GM19328 (cell line): ENCODE results near the gene ITGBL1.

Experiments used
- ATAC-seq: cut with Tn5 transposase; IDR thresholded peaks from one replicate; pipeline ENCODE4 v1.9.1; 2021; ENCODE audit warnings: mild to moderate bottlenecking, moderate library complexity; ENCODE audit not compliant: unreplicated experiment

The ITGBL1 gene

DNA sequence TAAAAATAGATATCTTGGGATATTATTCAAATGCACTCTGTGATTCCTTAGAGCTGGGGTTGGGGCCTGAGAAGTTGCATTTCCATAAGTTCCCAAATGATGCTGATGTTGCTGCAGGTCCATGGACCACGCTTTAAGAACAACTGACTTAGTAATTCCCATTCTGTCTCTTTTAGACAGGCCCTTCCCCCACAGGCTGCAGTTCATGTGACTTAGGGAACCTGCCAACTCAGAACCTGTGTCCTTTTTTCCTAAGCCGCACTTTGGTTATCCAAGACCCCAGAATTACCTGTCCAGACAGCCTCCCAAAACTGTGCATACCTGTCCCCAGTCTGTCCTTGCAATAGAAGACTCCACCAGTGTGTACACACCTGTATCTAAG lies 1.7 kb upstream of the ITGBL1 start:
- no peak for ATAC-seq

DNA sequence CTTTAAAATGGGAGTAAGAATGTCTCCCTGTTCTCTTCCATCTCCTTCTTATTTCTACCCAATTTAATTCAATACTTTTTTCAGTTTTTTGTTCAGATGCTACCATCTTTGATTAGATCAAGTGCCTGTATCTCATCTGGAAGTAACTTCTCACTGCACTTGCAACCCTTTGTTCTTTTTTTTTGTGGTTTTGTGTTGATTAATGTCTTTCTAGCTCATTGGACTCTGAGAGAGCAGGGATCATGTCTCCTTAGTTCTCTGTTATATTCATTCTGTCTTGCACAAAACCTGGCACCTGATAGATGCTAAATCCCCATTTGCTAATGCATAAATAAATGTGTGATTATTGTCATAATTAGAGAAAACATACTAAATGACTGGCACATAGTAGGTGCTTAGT lies 834 bp upstream of the ITGBL1 start:
- no peak for ATAC-seq

DNA sequence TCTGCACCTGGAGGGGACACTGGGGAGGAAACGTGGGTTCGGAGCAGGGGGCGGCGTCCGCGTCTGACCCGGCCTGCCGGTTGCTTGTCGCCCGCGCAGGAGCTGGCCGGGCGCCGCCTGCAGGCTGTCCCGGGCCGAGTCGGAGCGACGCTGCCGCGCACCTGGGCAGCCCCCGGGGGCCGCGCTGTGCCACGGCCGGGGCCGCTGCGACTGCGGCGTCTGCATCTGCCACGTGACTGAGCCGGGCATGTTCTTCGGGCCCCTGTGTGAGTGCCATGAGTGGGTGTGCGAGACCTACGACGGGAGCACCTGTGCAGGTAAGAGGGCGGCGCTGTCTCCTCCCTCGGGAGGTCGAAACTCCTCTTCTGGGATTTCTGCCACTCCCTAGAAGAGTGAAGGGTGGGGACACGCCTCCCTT lies 1.3 kb downstream of the ITGBL1 start:
- ATAC-seq: no peak

- ATAC-seq: no peak
These were observed 2.3 kb downstream of the ITGBL1 start for GRCh38 chr13:101454767-101455166.

DNA sequence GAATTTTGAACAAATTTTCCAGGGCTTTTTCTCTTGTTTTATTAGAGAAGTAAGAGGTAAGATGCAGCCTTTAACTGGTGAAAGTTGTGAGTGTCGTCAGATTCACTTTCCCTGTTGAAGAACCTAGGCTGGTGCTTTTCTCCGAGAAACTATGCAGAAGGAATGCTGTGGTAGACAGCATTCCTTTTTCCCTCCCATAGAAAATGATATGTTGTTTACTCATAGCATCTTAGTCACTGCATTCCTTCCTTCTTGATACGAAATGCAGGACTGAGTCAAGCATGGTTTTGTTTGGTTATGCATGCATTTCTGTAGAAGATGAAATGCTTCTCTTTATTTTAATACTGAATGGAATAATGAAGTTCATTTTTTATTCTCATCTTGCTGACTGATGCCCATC lies 3.4 kb downstream of the ITGBL1 start:
- ATAC-seq: no peak

- no peak for ATAC-seq
These were observed 4.7 kb downstream of the ITGBL1 start for GRCh38 chr13:101457176-101457575.

DNA sequence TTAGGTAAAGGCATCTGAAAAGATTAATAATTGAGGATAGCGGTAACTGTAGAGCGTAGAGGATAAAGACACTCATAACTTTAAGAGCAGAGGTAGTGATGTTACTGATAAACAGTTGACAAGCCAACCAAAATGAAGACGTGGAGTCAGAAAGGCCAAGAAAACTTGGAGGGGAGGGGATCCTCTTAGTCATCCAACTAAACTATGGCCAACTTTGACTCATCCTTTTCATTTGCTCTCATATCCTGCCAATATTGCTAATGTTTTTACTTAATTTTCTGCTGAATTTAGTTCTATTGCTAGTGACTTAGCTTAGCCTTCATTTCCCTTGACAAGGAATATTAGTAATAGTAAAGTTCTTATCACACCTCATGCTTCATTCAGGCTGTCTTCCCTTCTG lies 13.4 kb downstream of the ITGBL1 start:
- no peak for ATAC-seq

DNA sequence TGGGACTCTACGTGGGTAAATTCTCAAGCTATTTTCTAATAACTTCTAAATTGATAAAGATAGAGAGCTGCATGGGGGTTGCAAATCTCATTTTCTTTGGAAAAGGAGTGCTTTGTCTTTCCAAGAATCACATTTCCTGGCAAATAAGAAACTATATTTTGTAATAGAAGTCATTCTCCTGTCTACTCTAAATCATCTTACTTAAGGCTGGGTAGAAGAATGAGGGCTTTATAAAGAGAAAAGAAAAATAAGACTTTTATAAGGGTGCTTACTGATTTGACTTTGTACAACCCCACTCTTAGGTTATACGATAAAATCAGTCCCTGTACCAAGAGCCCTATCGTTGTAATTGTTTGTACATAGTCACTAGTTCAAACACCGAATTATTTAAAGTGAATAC lies 14.9 kb downstream of the ITGBL1 start:
- ATAC-seq: no peak

DNA sequence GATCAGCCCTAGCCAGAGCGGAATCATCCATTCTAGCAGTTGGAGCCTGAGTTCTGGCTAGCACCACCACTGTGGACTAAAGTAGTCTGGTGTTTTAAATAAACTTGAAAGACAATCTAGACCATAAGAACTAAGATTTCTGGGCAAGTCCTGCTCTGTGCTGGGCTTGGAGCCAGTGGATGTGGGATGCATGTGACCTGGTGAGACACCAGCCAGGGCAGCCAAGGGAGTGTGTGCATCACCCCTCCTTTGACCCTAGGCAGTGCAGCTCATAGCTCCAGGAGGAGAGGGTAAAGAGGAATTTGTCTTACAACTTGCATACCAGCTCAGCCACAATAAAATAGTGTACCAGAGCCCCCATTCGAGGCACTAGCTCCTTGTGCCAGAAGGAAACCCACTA lies 21.0 kb downstream of the ITGBL1 start:
- ATAC-seq: no peak

DNA sequence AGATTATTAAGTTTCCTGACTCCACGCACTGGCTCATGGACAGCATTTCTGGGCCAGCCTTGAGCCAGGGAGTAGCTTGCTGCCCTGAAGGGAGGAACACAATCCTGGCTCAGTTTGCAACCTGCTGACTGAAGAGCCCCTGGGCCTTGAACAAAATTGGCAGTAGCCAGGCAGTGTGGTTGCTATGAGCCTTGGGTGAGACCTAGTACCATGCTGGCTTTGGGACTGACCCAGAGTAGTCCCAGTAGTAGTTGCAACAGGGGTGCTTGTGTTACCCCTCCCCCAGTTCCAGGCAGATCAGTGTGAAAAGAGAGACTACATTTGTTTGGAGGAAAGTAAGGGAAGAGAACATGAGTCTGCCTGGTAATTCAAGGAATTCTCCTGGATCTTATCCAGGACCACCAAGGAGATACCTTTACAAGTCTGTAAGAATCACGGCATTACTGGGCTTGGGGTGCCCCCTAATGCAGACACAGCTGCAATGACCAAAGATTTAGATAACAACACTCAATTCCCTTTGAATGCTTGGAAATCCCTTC lies 22.0 kb downstream of the ITGBL1 start:
- no peak for ATAC-seq

- no peak for ATAC-seq
These were observed 23.1 kb downstream of the ITGBL1 start for GRCh38 chr13:101475536-101475935.

DNA sequence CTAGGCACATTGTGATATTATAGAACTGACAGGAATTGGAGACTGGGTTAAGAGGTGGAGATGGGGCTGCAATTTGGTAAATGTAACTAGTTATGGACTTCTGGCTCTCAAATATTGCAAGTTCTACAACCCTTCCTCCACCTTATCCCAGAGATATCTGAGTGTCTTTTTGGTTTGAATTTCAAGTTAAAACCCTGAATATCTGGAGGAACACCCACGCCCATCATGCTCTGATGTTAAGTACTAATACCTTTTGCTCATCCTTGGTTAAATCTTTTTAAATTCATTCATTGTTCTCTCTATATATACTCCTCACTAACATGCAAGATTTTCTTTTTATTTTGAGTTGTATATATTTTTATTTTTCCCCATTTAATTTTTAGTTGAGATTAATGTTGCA lies 28.9 kb downstream of the ITGBL1 start:
- ATAC-seq: no peak

GRCh38 chr13:101486708-101487437 lies 34.4 kb downstream of the ITGBL1 start:
- ATAC-seq: no peak

GRCh38 chr13:101487438-101487830 lies 35.0 kb downstream of the ITGBL1 start:
- ATAC-seq: no peak

- no peak for ATAC-seq
These were observed 36.3 kb downstream of the ITGBL1 start for GRCh38 chr13:101488734-101489133.

DNA sequence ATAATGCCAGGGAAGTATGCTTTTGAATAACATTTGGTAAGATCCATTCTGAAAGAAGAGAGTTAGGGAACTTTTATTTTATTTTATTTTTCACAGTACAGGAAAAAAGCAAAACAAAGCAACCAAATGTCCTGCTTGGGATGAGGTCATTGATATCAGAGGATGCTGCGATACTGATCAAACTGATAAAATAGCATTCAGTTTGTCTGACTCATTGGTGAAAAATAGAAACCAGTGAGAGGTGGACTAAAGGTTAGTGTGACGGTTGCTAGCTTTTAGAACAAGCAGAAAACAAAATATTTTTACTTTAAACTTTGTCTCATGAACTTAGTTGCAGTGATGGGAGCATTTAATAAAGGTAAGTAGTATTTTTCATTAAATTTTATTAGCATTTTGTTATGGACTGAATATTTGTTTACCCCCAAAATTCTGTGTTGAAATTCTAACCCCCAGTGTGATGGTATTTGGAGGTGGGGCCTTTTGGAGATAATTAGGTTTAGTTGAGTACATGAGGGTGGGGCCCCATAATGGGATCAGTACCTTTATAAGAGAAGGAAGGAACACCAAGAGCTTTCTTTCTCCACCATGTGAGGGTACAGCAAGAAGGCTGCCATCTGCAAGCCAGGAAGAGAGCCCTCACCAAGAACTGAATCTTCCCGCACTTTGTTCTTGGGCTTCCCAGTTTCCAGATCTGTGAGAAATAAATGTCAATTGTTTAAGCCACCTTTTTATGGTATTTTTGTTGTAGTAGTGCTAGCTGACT lies 37.3 kb downstream of the ITGBL1 start:
- no peak for ATAC-seq

DNA sequence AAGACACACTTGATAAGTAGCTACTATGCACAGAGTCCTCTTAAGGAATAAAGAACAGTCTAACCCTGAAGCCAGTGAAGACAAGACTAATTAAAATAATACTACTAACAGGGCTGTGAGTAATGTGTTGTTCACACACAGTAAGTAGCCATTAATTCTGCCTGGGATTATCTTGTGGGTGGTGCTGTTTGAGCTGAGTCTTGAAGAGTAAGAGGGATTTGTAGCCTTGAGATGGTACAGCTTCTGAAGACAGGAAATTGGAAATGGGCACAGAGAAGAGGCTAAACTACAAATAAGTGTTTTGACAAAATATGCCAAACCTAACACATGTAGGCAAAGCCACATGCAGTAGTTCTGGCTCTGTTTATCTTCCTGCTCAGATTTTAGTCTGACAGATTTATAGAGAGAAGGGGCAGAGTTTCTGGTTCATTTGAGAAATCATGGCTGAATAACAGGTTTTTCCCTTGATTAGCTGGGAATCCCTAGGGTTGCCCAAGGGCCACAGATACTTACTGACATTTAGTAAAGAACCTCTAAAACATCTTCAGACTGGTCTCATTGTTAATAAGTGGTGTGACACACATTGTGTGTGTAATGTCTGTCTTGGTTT lies 38.0 kb downstream of the ITGBL1 start:
- no peak for ATAC-seq

GRCh38 chr13:101492251-101492910 lies 39.9 kb downstream of the ITGBL1 start:
- ATAC-seq: no peak

DNA sequence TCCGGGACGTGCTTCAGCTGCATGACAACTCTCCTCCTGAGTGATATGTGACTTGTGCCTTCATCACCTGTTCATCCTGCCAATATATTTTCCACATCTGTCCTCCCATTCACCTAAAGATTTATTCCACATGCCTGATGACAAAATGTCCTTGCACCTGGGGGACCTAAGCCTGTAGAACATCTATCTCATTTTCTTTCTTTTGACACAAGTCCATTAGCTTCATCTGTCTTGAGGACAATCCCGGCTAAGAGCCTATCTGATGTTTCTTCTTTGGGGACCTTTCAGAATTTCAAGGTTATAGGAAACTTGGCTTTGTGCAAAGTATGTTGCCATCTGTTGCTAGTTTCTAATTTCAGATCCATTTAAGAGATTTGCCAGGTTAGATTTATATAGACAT lies 41.1 kb downstream of the ITGBL1 start:
- no peak for ATAC-seq

DNA sequence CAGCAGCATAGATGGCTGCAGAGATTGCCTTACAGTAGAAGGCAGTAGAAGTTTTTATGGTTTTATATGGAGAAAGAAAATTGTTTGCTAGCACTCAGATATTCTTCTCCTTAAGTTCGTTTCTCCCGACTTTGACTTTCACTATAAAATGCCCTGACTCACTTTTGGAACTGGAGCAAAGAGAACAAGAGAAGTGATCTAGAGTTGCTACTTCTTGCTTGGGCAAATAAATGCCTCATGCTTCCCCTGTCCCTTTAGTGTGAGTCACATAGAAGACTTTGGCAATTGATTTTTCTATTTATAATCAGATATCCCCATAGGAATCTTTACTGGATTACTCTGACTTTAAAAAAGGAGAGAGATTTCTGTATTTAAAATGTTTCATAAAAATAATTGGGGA lies 46.9 kb downstream of the ITGBL1 start:
- no peak for ATAC-seq

- ATAC-seq: no peak
These were observed 50.1 kb downstream of the ITGBL1 start for GRCh38 chr13:101502618-101503017.
